Activated T-helper 9 cell treated with anti-CD3 and anti-CD28 coated beads, Interleukin-2, amount 50 U/mL, for 16 hours (primary cell): ENCODE measurements around the gene TP53I3.
"Not testable (repeated sequence)": the region's sequence is repeated elsewhere in the genome, so short reads cannot be mapped to it uniquely, and the experiment has no call there.

Experiments used
- DNase-seq: peaks from one replicate; pipeline ENCODE4 v3.0.0-alpha.2; 2020; ENCODE audit warnings: low read depth

Gene TP53I3

GRCh38 chr2:24054366-24055010 is 30.1 kb downstream of the TP53I3 start:
- no peak for DNase-seq

- DNase-seq = no peak
Measured at GRCh38 chr2:24052951-24053350, 31.7 kb downstream of the TP53I3 start.

GRCh38 chr2:24051833-24052232 is 32.8 kb downstream of the TP53I3 start:
- DNase-seq = no peak

GRCh38 chr2:24050041-24050979 is 34.3 kb downstream of the TP53I3 start:
- DNase-seq = no peak

- peak; percentile 36 for DNase-seq
Measured at GRCh38 chr2:24049485-24050021, 35.1 kb downstream of the TP53I3 start, which contains the start of gene FKBP1B. FKBP1B (plus strand) TSS chr2:24049741; CDS start chr2:24049850, 109 bp downstream.

GRCh38 chr2:24048769-24049484 is 35.7 kb downstream of the TP53I3 start:
- no peak for DNase-seq

- DNase-seq = no peak
Measured at GRCh38 chr2:24047703-24048033, 37.0 kb downstream of the TP53I3 start.

GRCh38 chr2:24046930-24047702 is 37.5 kb downstream of the TP53I3 start, which contains the start of gene WDCP:
WDCP (minus strand) TSS chr2:24047391; CDS start chr2:24039494, 7,897 bp downstream.
- peak; percentile 86 for DNase-seq

- no peak for DNase-seq
Measured at GRCh38 chr2:24046599-24046929, 38.1 kb downstream of the TP53I3 start.

GRCh38 chr2:24045511-24046508 is 38.8 kb downstream of the TP53I3 start:
- no peak for DNase-seq

- DNase-seq = not testable (repeated sequence)
Measured at GRCh38 chr2:24043133-24043532, 41.5 kb downstream of the TP53I3 start.

- no peak for DNase-seq
Measured at GRCh38 chr2:24040511-24040910, 44.1 kb downstream of the TP53I3 start.

GRCh38 chr2:24038786-24039499 is 45.7 kb downstream of the TP53I3 start:
- DNase-seq = no peak
